ENCODE measurements around the gene NXN.
"Not testable (repeated sequence)": the region's sequence is repeated elsewhere in the genome, so short reads cannot be mapped to it uniquely, and the experiment has no call there.

GRCh38 chr17:995324-995723 is 15.7 kb upstream of the NXN start:
- not testable (repeated sequence) for TF ChIP-seq CTCF, POLR2A, EP300 (IDR thresholded peaks at IDR 0.05)

Measured in tibial nerve (tissue), 4 donors.